Measurements from ENCODE around the gene NOX3. TPM values are rescaled to one million over a fixed set of nuclear protein-coding genes. Genes with fewer than 3 reads are reported as not detected.

NOX3 gene
- total RNA-seq, 1 donor from 2014 or later, result not detected

DNA sequence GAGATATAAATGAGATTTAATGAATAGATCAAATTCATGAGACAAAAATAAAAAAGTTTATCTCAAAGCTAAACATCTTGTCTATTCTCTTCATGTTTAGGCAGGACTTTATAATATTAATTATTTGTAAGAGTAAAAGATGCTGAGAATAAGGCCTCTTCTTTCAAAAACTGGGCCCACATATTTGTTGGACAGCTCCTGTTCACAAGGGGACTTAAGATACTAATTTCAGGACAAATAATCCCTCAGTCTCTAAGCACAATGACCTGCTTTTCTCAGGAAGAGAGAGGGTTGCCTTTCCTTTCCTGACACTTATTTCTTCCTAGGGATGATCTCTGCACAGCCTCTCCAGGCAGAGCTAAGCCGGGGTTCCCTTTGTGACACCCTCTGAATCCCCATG lies 43.3 kb downstream of the NOX3 start:
- Histone ChIP-seq H3K27me3 (ENCODE audit: low read depth) (no peaks in the 10 kb centered on the region), H3K9me3 (no peaks in the 10 kb centered on the region), H3K36me3 (no peaks in the 10 kb centered on the region), H3K4me1 (peaks cover 1% of the 10 kb centered on the region), H3K4me3 (no peak overlapping the region), H3K27ac (no peak overlapping the region)
- DNase-seq (no peak), ATAC-seq (no peak)
- TF ChIP-seq, protein P1, sequence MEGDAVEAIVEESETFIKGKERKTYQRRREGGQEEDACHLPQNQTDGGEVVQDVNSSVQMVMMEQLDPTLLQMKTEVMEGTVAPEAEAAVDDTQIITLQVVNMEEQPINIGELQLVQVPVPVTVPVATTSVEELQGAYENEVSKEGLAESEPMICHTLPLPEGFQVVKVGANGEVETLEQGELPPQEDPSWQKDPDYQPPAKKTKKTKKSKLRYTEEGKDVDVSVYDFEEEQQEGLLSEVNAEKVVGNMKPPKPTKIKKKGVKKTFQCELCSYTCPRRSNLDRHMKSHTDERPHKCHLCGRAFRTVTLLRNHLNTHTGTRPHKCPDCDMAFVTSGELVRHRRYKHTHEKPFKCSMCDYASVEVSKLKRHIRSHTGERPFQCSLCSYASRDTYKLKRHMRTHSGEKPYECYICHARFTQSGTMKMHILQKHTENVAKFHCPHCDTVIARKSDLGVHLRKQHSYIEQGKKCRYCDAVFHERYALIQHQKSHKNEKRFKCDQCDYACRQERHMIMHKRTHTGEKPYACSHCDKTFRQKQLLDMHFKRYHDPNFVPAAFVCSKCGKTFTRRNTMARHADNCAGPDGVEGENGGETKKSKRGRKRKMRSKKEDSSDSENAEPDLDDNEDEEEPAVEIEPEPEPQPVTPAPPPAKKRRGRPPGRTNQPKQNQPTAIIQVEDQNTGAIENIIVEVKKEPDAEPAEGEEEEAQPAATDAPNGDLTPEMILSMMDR (IDR thresholded peaks at IDR 0.05), result no peak
- intact Hi-C loops (cut with DNase I), result no loop called here

DNA sequence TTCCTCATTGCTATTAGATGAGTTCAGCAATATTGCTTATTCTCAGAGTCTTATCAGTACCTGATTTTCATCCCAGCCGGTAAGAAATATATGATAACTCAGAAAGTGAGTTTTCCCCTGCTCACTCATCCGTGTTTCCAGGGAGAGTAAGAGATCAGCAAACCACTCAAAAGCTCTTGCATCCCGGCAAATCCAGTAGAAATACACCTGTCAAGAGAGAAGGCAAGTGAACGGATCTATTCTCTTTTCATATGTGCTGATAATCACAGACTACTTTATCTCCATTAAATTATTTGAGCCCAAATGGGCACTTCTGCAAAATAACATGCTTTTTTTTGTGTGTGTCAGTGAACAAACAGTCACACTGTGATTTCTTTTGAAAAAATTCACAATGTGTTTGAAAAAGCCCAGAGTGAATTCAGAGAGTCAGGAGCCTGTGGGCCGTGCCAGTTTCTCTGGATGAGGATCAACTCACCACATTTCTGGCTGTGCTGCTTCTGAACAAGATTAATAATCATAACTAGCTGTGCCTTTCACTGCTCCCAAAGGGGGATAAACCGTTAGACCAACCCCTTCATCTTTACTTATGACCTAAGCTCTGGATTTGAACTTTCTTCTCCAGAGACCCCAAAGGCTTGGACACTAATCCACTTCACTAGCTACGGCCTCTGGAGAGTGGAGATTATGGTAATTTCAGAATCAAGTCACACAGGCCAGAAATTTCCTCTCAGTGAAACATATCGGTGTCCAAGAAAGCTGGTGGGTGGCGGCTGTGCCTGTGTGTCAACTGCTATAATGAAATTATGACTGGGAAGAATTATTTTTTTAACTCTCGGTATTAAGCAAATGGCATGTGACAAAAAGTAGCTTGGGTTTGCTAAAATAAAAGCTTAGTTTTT lies 44.2 kb downstream of the NOX3 start:
- Histone ChIP-seq H3K27me3 (ENCODE audit: low read depth) (no peaks in the 10 kb centered on the region), H3K4me3 (no peak overlapping the region), H3K36me3 (no peaks in the 10 kb centered on the region), H3K27ac (no peak overlapping the region), H3K4me1 (no peaks in the 10 kb centered on the region), H3K9me3 (no peaks in the 10 kb centered on the region)
- no peak for ATAC-seq
- DNase-seq, result no peak
- TF ChIP-seq, protein P1 (IDR thresholded peaks at IDR 0.05), result no peak
- intact Hi-C loops (cut with DNase I), result no loop called here

DNA sequence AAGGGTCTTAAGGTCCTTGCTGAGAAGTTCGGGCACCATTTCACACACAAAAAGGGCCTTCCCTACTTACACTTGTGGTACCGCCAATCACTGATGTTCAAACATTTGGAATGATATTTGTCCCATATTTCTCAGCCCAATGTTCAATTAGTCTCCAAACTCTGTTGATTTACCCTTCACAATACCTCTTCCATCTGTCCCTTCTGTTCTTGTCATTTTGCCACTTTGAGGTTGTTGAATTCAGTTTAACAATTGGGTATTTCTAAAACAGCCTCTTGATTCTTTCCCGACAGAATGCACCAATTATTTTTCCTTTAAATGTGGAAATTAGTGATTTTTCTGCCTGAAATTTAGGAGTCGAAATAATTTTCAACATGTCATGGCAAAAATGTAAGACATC lies 46.2 kb downstream of the NOX3 start:
- intact Hi-C loops (cut with DNase I), result no loop called here
- H3K4me1 ChIP-seq, result no peaks in the 10 kb centered on the region

DNA sequence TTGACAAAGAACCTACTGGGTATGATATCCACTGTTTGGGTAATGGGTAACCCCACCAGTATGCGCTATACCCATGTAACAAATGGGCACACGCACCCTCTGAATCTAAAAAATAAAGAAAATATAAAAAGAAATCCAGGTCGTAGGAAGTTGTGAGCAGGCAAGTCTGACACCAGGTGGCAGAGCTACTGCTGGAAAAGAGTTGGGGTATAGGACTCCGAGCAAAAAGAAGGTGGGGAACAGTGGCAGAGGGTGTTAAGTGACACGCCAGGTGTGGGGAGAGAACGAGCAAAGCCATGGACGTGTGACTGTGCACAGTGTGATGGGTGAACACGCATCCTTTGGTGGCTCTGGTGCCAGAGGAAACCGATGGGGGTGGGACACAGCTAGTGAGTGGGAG lies 46.7 kb downstream of the NOX3 start:
- H3K27ac ChIP-seq, result no peak overlapping the region
- TF ChIP-seq, protein P1 (IDR thresholded peaks at IDR 0.05), result no peak
- H3K36me3 ChIP-seq, result no peaks in the 10 kb centered on the region
- no peaks in the 10 kb centered on the region for H3K9me3 ChIP-seq
- H3K4me3 ChIP-seq, result no peak overlapping the region
- H3K27me3 ChIP-seq (ENCODE audit: low read depth), result no peaks in the 10 kb centered on the region
- ATAC-seq, result no peak
- DNase-seq, result no peak
- intact Hi-C loops (cut with DNase I), result no loop called here
- H3K4me1 ChIP-seq, result no peaks in the 10 kb centered on the region

More for the DNA sequence above, 46.2 kb downstream of the NOX3 start:
- no peak overlapping the region for H3K27ac ChIP-seq
- TF ChIP-seq, protein P1 (IDR thresholded peaks at IDR 0.05), result no peak
- H3K27me3 ChIP-seq (ENCODE audit: low read depth), result no peaks in the 10 kb centered on the region
- H3K9me3 ChIP-seq, result no peaks in the 10 kb centered on the region
- no peak for DNase-seq
- ATAC-seq, result no peak
- no peak overlapping the region for H3K4me3 ChIP-seq
- H3K36me3 ChIP-seq, result no peaks in the 10 kb centered on the region

DNA sequence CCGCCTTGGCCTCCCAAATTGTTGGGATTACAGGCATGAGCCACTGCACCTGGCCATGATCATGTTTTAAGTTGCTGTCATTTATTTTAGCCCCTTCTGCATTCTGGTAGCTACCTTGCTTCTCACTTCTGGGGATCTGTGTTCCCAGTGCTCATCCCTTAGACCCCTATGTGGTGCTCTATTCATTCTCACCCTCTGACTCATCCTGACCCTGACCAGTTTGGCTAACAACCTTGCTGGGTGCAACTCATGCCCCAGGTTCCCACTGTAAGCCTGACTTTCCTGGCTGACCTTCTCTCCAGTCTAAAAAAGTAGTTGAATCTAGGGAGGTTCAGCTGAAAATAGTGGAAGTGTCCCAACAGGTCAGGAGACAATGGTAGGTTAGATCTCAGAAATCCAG lies 47.4 kb downstream of the NOX3 start:
- Histone ChIP-seq H3K36me3 (no peaks in the 10 kb centered on the region), H3K4me1 (no peaks in the 10 kb centered on the region), H3K4me3 (no peak overlapping the region), H3K9me3 (no peaks in the 10 kb centered on the region), H3K27ac (no peak overlapping the region), H3K27me3 (ENCODE audit: low read depth) (no peaks in the 10 kb centered on the region)
- intact Hi-C loops (cut with DNase I), result no loop called here
- TF ChIP-seq, protein P1 (IDR thresholded peaks at IDR 0.05), result no peak
- ATAC-seq (no peak), DNase-seq (no peak)

Measured in lower lobe of right lung (tissue), 2 donors.